H9 (cell line): ENCODE measurements around the gene SORBS1. TPM values are rescaled to one million over a fixed set of nuclear protein-coding genes. Genes with fewer than 3 reads are reported as not detected.

Source experiments
- DNase-seq: peaks from one replicate; pipeline ENCODE4 v3.0.0-alpha.2; 2017
- H2AFZ ChIP-seq: one replicate; pipeline ENCODE4 v1.6.1; 2013; ENCODE audit warnings: mild to moderate bottlenecking, low read length, control low read depth, moderate library complexity
- H2AK5ac ChIP-seq: 2 replicates; pipeline ENCODE4 v1.6.1; 2013; ENCODE audit warnings: low read length, control low read depth, mixed read lengths; ENCODE audit not compliant: insufficient read length
- H2BK120ac ChIP-seq: one replicate; pipeline ENCODE4 v1.6.1; 2013; ENCODE audit warnings: low read depth, mild to moderate bottlenecking, low read length, control low read depth, inconsistent platforms; ENCODE audit not compliant: poor library complexity, severe bottlenecking
- H2BK12ac ChIP-seq: 2 replicates; pipeline ENCODE4 v1.6.1; 2013; ENCODE audit warnings: low read length, control low read depth, mixed read lengths, low read depth; ENCODE audit not compliant: insufficient read length
- H2BK15ac ChIP-seq: 2 replicates; pipeline ENCODE4 v1.6.1; 2013; ENCODE audit warnings: low read depth, low read length, control low read depth
- H2BK20ac ChIP-seq: one replicate; pipeline ENCODE4 v1.6.1; 2013; ENCODE audit warnings: low read depth, mild to moderate bottlenecking, low read length, control low read depth, inconsistent platforms; ENCODE audit not compliant: poor library complexity, severe bottlenecking
- H2BK5ac ChIP-seq: 2 replicates; pipeline ENCODE4 v1.6.1; 2013; ENCODE audit warnings: low read length, control low read depth, mixed read lengths; ENCODE audit not compliant: insufficient read length
- H3K14ac ChIP-seq: 2 replicates; pipeline ENCODE4 v1.6.1; 2013; ENCODE audit warnings: low read length, control low read depth; ENCODE audit not compliant: insufficient read depth
- H3K18ac ChIP-seq: 2 replicates; pipeline ENCODE4 v1.6.1; 2013; ENCODE audit warnings: low read depth, mild to moderate bottlenecking, mixed read lengths, low read length, control low read depth; ENCODE audit not compliant: insufficient read length
- H3K23ac ChIP-seq: 2 replicates; pipeline ENCODE4 v1.6.1; 2013; ENCODE audit warnings: low read length, control low read depth, mixed read lengths, low read depth; ENCODE audit not compliant: insufficient read length
- H3K23me2 ChIP-seq: 2 replicates; pipeline ENCODE4 v1.6.1; 2013; ENCODE audit warnings: low read depth, mild to moderate bottlenecking, mixed read lengths, low read length, control low read depth; ENCODE audit not compliant: insufficient read length, poor library complexity, severe bottlenecking
- H3K27ac ChIP-seq: 2 replicates; pipeline ENCODE4 v1.5.1; 2013; ENCODE audit warnings: low read length, control low read depth, mixed read lengths, low read depth; ENCODE audit not compliant: insufficient read length
- H3K27me3 ChIP-seq: 2 replicates; pipeline ENCODE4 v1.6.1; 2013; ENCODE audit warnings: low read length, control low read depth, inconsistent platforms; ENCODE audit not compliant: insufficient read depth
- H3K4ac ChIP-seq: 2 replicates; pipeline ENCODE4 v1.6.1; 2013; ENCODE audit warnings: low read depth, mild to moderate bottlenecking, control low read depth, inconsistent platforms, low read length, moderate library complexity
- H3K4me1 ChIP-seq: 2 replicates; pipeline ENCODE4 v1.6.1; 2013; ENCODE audit warnings: low read length, control low read depth, inconsistent platforms; ENCODE audit not compliant: insufficient read depth
- H3K4me2 ChIP-seq: 2 replicates; pipeline ENCODE4 v1.6.1; 2013; ENCODE audit warnings: low read length, control low read depth, mixed read lengths; ENCODE audit not compliant: insufficient read length, insufficient read depth
- H3K56ac ChIP-seq: 2 replicates; pipeline ENCODE4 v1.6.1; 2013; ENCODE audit warnings: low read depth, mild to moderate bottlenecking, mixed read lengths, low read length, control low read depth; ENCODE audit not compliant: insufficient read length
- H3K79me1 ChIP-seq: 2 replicates; pipeline ENCODE4 v1.6.1; 2013; ENCODE audit warnings: low read depth, mild to moderate bottlenecking, moderate library complexity, low read length, control low read depth, inconsistent platforms; ENCODE audit not compliant: insufficient read depth, poor library complexity, severe bottlenecking
- H3K79me2 ChIP-seq: 2 replicates; pipeline ENCODE4 v1.6.1; 2013; ENCODE audit warnings: low read length, control low read depth, inconsistent platforms; ENCODE audit not compliant: insufficient read depth
- H3K9ac ChIP-seq: 2 replicates; pipeline ENCODE4 v1.6.1; 2013; ENCODE audit warnings: low read length, control low read depth, mixed read lengths; ENCODE audit not compliant: insufficient read length; ENCODE audit errors: extremely low read depth
- H3K9me3 ChIP-seq: one replicate; pipeline ENCODE4 v1.6.1; 2013; ENCODE audit warnings: low read depth, low read length, inconsistent platforms; ENCODE audit not compliant: control insufficient read depth
- H3T11ph ChIP-seq: one replicate; pipeline ENCODE4 v1.6.1; 2013; ENCODE audit warnings: mild to moderate bottlenecking, low read length, control low read depth, inconsistent platforms
- H4K20me1 ChIP-seq: one replicate; pipeline ENCODE4 v1.6.1; 2013; ENCODE audit not compliant: control insufficient read depth, insufficient read length, insufficient read depth
- H4K5ac ChIP-seq: 2 replicates; pipeline ENCODE4 v1.6.1; 2013; ENCODE audit warnings: low read depth, mild to moderate bottlenecking, mixed read lengths, low read length, control low read depth; ENCODE audit not compliant: insufficient read length
- H4K8ac ChIP-seq: replicated peaks from 2 replicates; pipeline ENCODE4 v1.6.1; 2013; ENCODE audit warnings: low read length, control low read depth, mixed read lengths, low read depth; ENCODE audit not compliant: insufficient read length
- H4K91ac ChIP-seq: 2 replicates; pipeline ENCODE4 v1.6.1; 2013; ENCODE audit warnings: low read depth, mild to moderate bottlenecking, moderate library complexity, mixed read lengths, low read length, control low read depth; ENCODE audit not compliant: insufficient read length
- H3K27ac Mint-ChIP-seq, 3 experiments: 2 replicates in 2 of 3; 3 replicates in 1 of 3; pipeline ENCODE4 v1.8.0; 2020 to 2021; ENCODE audit warnings: mixed read lengths in 3 of 3, mild to moderate bottlenecking in 1 of 3, moderate library complexity in 1 of 3
- H3K27me3 Mint-ChIP-seq: 2 replicates; pipeline ENCODE4 v1.8.0; 2021; ENCODE audit warnings: low read depth, mild to moderate bottlenecking, moderate library complexity, mixed read lengths
- H3K36me3 Mint-ChIP-seq, 3 experiments: 2 replicates in 2 of 3; 3 replicates in 1 of 3; pipeline ENCODE4 v1.8.0; 2020 to 2021; ENCODE audit warnings: low read depth in 3 of 3, mixed read lengths in 3 of 3; ENCODE audit not compliant: insufficient read depth in 1 of 3
- H3K4me1 Mint-ChIP-seq, 2 experiments: 2 replicates each; pipeline ENCODE4 v1.8.0; 2020; ENCODE audit warnings: mixed read lengths in 2 of 2
- H3K4me3 Mint-ChIP-seq, 2 experiments: 2 replicates in 1 of 2; 3 replicates in 1 of 2; pipeline ENCODE4 v1.8.0; 2020 to 2021; ENCODE audit warnings: mild to moderate bottlenecking in 2 of 2, mixed read lengths in 2 of 2, moderate library complexity in 1 of 2
- H3K9me3 Mint-ChIP-seq, 2 experiments: 2 replicates in 1 of 2; 3 replicates in 1 of 2; pipeline ENCODE4 v1.8.0; 2020; ENCODE audit warnings: mild to moderate bottlenecking in 2 of 2, mixed read lengths in 2 of 2, moderate library complexity in 1 of 2
- CTCF ChIP-seq: fragments of 200-600 bp; sonication (generic); conservative IDR thresholded peaks from 3 replicates; pipeline ENCODE4 v1.8.0; 2021; ENCODE audit warnings: antibody characterized with exemption, mild to moderate bottlenecking
- WGBS: extraction: QIAGEN DNeasy Blood & Tissue Kit; methylation state at CpG from one replicate; pipeline ENCODE4 v1.1.7; 2013; ENCODE audit warnings: missing lambda C conversion rate, low lambda C conversion rate, mixed read lengths; ENCODE audit not compliant: insufficient read length; ENCODE audit errors: extremely low coverage; 5-methylcytosine and 5-hydroxymethylcytosine counted together
- total RNA-seq: library from RNA; stranded (reverse); gene quantifications from 2 replicates; pipeline ENCODE4 v1.2.1, GENCODE V29; 2021

SORBS1 gene
- total RNA-seq, 1 experiment from 2014 or later: 24.3 TPM

DNA sequence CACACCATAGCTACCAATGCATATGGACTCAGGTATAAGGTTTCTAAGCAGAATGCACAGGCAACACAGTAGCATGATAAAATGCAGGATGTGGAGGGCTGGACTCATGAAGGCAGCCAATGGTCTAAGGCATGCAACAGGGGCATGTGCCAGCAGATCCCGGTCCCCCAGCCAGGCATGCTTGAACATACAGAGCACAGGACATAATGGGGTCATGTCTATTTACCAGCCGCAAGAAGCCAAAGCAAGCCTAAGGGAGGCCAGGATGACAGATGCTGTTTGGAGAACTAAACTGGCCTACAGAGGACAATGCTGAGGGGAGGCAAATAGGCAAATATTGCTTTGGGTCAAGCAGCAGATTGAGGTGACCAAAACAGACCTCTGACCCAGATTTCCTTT, 210.3 kb downstream of the SORBS1 start:
- no peak overlapping the region for H2AK5ac ChIP-seq
- no peaks in the 10 kb centered on the region for H3K79me2 ChIP-seq
- no peak overlapping the region for H3K9ac ChIP-seq
- H3T11ph ChIP-seq: no peak overlapping the region
- DNase-seq: no peak
- no peak overlapping the region for H4K8ac ChIP-seq
- Mint-ChIP-seq H3K27me3 (no peaks in the 10 kb centered on the region), H3K4me1 (peaks cover 11 to 12% of the 10 kb centered on the region in 2 experiments), H3K27ac (no peak overlapping the region), H3K36me3 (peaks cover 3 to 13% (median 3%) of the 10 kb centered on the region in 3 experiments; a peak in 5 of 7 replicates), H3K4me3 (no peak overlapping the region), H3K9me3 (no peaks in the 10 kb centered on the region)
- H3K23me2 ChIP-seq: no peaks in the 10 kb centered on the region
- no peak overlapping the region for H2BK5ac ChIP-seq
- H4K5ac ChIP-seq: no peak overlapping the region
- no peaks in the 10 kb centered on the region for H3K4me1 ChIP-seq
- no peak overlapping the region for H3K4me2 ChIP-seq
- H3K27ac ChIP-seq: no peak overlapping the region
- no peak overlapping the region for H2BK120ac ChIP-seq
- no peak overlapping the region for H3K18ac ChIP-seq
- H2BK20ac ChIP-seq: no peak overlapping the region
- no peak for TF ChIP-seq CTCF
- no peak overlapping the region for H2BK15ac ChIP-seq
- H4K91ac ChIP-seq: no peak overlapping the region
- H3K27me3 ChIP-seq: no peaks in the 10 kb centered on the region
- no peak overlapping the region for H3K56ac ChIP-seq
- no peak overlapping the region for H3K23ac ChIP-seq
- H3K9me3 ChIP-seq: no peaks in the 10 kb centered on the region
- WGBS: no CpG with 5 or more reads among the region's 2 CpGs
- H4K20me1 ChIP-seq: no peaks in the 10 kb centered on the region
- H2AFZ ChIP-seq: no peak overlapping the region
- H3K14ac ChIP-seq: no peak overlapping the region
- H2BK12ac ChIP-seq: no peak overlapping the region
- H3K79me1 ChIP-seq: no peaks in the 10 kb centered on the region
- no peak overlapping the region for H3K4ac ChIP-seq
